Sigmoid colon (tissue), 7 donors: ENCODE results near the gene ATP6V1C2. TPM values are rescaled to one million over a fixed set of nuclear protein-coding genes. Genes with fewer than 3 reads are reported as not detected.

ENCODE experiments used
- DNase-seq: peaks from one replicate; pipeline ENCODE4 v3.0.0-alpha.2; 2019
- H3K27ac ChIP-seq, 4 donors: fragments of 200-600 bp; sonication (generic); one replicate each; pipeline ENCODE4 v1.5.1; 2016 to 2019; ENCODE audit warnings: mild to moderate bottlenecking in 1 of 4
- H3K27me3 ChIP-seq, 3 donors: fragments of 200-600 bp; sonication (generic); one replicate each; pipeline ENCODE4 v1.5.1; 2019; ENCODE audit warnings: mild to moderate bottlenecking in 1 of 3
- H3K36me3 ChIP-seq, 4 donors: fragments of 200-600 bp; sonication (generic); one replicate each; pipeline ENCODE4 v1.5.1; 2016 to 2019
- H3K4me1 ChIP-seq, 4 donors: fragments of 200-600 bp; sonication (generic); one replicate each; pipeline ENCODE4 v1.5.1; 2017 to 2019
- H3K4me3 ChIP-seq, 4 donors: fragments of 200-600 bp; sonication (generic); one replicate each; pipeline ENCODE4 v1.5.1; 2017 to 2019; ENCODE audit warnings: mild to moderate bottlenecking in 2 of 4, moderate library complexity in 1 of 4
- H3K9me3 ChIP-seq, 4 donors: fragments of 200-600 bp in 3 of 4; sonication (generic) in 3 of 4; one replicate each; pipeline versions ENCODE4 v1.5.1 to v1.6.1; 2013 to 2019
- CTCF ChIP-seq, 4 experiments: fragments of 450-650 bp in 3 of 4; fragments of 200-600 bp in 1 of 4; IDR thresholded peaks; one replicate each; pipeline ENCODE4 v1.5.1; 2016 to 2019; ENCODE audit warnings: antibody characterized with exemption in 4 of 4, mild to moderate bottlenecking in 3 of 4, moderate library complexity in 2 of 4
- EP300 ChIP-seq, 4 donors: sonication (generic); formaldehyde crosslinking; IDR thresholded peaks; one replicate each; pipeline ENCODE4 v1.6.1; 2017; ENCODE audit warnings: antibody characterized with exemption in 4 of 4
- POLR2A ChIP-seq, 2 donors: fragments of 450-650 bp; IDR thresholded peaks; one replicate each; pipeline ENCODE4 v1.6.1; 2016; ENCODE audit warnings: antibody characterized with exemption in 2 of 2, mild to moderate bottlenecking in 2 of 2, moderate library complexity in 2 of 2
- POLR2AphosphoS5 ChIP-seq, 4 donors: sonication (generic); formaldehyde crosslinking; IDR thresholded peaks; one replicate each; pipeline ENCODE4 v1.6.1; 2017; ENCODE audit warnings: antibody characterized with exemption in 4 of 4
- WGBS, 2 donors: extraction: QIAGEN DNeasy Blood & Tissue Kit; methylation state at CpG; one replicate each; pipeline ENCODE4 v1.1.7; 2013; 5-methylcytosine and 5-hydroxymethylcytosine counted together
- intact Hi-C: fragments of 100-400 bp; cut with DNase I; formaldehyde crosslinking; loops from one replicate; pipeline ENCODE4 v1.15.1; 2023
- polyA plus RNA-seq, 3 donors: library from polyadenylated mRNA; stranded (reverse); fragments of 200-250 nt; gene quantifications; one replicate each; pipeline ENCODE4 v1.2.3, GENCODE V29; 2013
- total RNA-seq, 4 donors: library from RNA; depleted of rRNA; stranded (reverse); fragments of >200 nt; gene quantifications; one replicate each; pipeline ENCODE4 v1.1.0, GENCODE V29; 2016
- donor health status: healthy with polysubstance abuse.
- donor health status: Bipolar disorder and iron deficiency.
- donor health status: healthy.

Gene ATP6V1C2
- total and polyA plus RNA-seq, 7 donors = under 0.01 to 0.93 (median 0.39) TPM; not detected in 3

- intact Hi-C loops = no loop called here
- H3K4me1 ChIP-seq = no peaks in the 10 kb centered on the region
- WGBS, 2 donors = 92 to 95% methylated on average over 13 of the region's 13 CpGs
- H3K27me3 ChIP-seq = no peaks in the 10 kb centered on the region
- no peak overlapping the region for H3K4me3 ChIP-seq
- TF ChIP-seq EP300 (IDR thresholded peaks at IDR 0.05) (no peak), CTCF (IDR thresholded peaks at IDR 0.05) (no peak), POLR2A (IDR thresholded peaks at IDR 0.05) (no peak), POLR2AphosphoS5 (IDR thresholded peaks at IDR 0.05) (no peak)
- H3K36me3 ChIP-seq = peaks cover 0 to 30% (median 13%) of the 10 kb centered on the region in 4 donors
- no peaks in the 10 kb centered on the region for H3K9me3 ChIP-seq
- no peak overlapping the region for H3K27ac ChIP-seq
- DNase-seq = peak; percentile 54
These were observed 54.4 kb downstream of the ATP6V1C2 start for GRCh38 chr2:10775831-10776230.

- H3K4me1 ChIP-seq = no peaks in the 10 kb centered on the region
- TF ChIP-seq CTCF (IDR thresholded peaks at IDR 0.05) (no peak), EP300 (IDR thresholded peaks at IDR 0.05) (no peak), POLR2AphosphoS5 (IDR thresholded peaks at IDR 0.05) (no peak), POLR2A (IDR thresholded peaks at IDR 0.05) (no peak)
- WGBS, 2 donors = 85 to 91% methylated on average over 27 of the region's 27 CpGs
- no peaks in the 10 kb centered on the region for H3K27me3 ChIP-seq
- H3K36me3 ChIP-seq = peaks cover 0 to 35% (median 16%) of the 10 kb centered on the region in 4 donors
- H3K9me3 ChIP-seq = no peaks in the 10 kb centered on the region
- no peak overlapping the region for H3K4me3 ChIP-seq
- intact Hi-C loops = no loop called here
- DNase-seq = peak; percentile 48
- no peak overlapping the region for H3K27ac ChIP-seq
These were observed 55.0 kb downstream of the ATP6V1C2 start for GRCh38 chr2:10776231-10776977.

DNA sequence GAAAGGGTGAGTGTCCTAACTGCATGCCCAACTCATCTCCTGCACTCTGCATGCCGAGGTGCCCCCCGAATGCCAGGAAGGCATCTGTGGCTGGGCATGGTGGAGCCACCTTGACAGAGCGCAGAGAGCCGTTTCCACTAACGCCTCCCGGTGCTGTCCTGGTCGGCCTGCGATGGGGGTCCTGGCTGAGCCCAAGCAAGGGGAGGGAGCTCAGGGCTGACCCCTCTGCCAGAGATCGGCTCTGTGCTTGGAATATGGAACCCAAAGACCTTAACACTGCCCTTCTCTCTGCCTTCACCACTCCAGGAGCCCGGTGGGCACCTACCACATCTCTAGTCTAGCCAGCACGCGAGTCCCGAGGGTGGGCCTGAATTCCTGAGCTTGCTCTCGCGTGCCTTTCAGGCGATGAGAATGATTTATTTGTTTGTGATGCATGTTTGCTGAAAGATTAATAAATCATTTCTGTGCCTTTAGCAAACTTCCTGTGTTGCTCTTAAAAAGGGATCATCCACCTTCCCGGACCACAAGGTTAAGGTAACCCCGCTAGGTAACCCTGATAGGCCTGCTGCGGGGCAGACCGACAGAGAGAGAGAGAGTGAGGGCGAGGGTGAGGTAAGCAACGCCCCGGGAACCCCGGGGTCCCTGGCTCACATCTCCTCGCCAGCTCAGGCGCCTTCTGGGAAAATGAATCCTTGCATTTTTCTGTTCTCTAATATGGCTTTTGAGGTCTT is 55.8 kb downstream of the ATP6V1C2 start:
- no peak for TF ChIP-seq POLR2AphosphoS5 (IDR thresholded peaks at IDR 0.05)
- TF ChIP-seq CTCF (IDR thresholded peaks at IDR 0.05) = no peak
- TF ChIP-seq POLR2A (IDR thresholded peaks at IDR 0.05) = no peak
- no peak for TF ChIP-seq EP300 (IDR thresholded peaks at IDR 0.05)
- peaks cover 0 to 44% (median 21%) of the 10 kb centered on the region in 4 donors for H3K36me3 ChIP-seq
- no peak overlapping the region for H3K27ac ChIP-seq
- no peaks in the 10 kb centered on the region for H3K27me3 ChIP-seq
- DNase-seq = peak; percentile 41
- no peak overlapping the region for H3K4me3 ChIP-seq
- WGBS, 2 donors = 85 to 91% methylated on average over 26 of the region's 26 CpGs
- intact Hi-C loops = no loop called here
- H3K9me3 ChIP-seq = no peaks in the 10 kb centered on the region
- H3K4me1 ChIP-seq = no peaks in the 10 kb centered on the region

DNA sequence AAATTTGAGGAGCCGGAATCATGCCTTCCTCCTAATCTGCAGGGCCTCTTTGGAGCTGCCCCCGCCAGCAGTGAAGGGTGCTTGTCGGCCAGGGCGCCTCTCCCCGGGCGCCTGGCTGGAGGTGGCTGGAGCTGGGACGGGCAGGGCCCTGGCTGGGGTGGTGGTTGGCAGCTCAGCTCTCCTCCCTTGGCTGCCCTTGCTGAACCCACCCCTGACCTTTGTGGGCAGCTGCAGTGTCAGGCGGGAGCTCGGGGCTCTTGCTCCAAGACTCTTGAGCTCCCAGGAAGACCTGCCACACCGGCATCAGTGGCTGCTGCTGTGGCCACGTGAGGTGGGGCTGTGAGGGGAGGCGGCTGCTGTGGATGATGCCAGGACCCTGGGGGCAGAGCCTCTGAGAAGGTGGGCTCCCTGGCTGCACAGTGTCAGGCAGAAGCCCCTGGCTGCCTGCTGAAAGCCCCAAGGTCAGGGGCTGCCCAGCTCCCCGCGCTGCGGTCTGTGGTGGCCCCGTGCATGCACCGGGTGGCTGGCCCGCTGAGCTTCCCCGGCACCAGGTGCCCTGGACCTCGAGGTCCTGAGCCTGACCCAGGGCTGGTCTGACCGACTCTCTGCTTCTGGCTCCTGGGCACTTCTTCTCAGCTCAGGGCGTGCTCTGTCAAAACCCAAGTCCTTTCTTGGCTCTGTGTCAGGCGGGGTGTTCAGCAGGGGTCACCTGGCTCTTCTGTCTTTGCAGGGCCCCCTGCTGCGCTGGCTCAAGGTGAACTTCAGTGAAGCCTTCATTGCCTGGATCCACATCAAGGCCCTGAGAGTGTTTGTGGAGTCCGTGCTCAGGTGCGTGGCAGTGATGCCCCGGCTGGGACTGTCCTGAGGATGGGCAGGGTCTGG is 56.7 kb downstream of the ATP6V1C2 start:
- Histone ChIP-seq H3K4me1 (no peaks in the 10 kb centered on the region), H3K27me3 (no peaks in the 10 kb centered on the region), H3K36me3 (peaks cover 0 to 51% (median 25%) of the 10 kb centered on the region in 4 donors), H3K9me3 (no peaks in the 10 kb centered on the region), H3K27ac (no peak overlapping the region), H3K4me3 (no peak overlapping the region)
- no peak for TF ChIP-seq EP300 (IDR thresholded peaks at IDR 0.05)
- TF ChIP-seq POLR2AphosphoS5 (IDR thresholded peaks at IDR 0.05) = no peak
- TF ChIP-seq CTCF (IDR thresholded peaks at IDR 0.05) = no peak
- no peak for TF ChIP-seq POLR2A (IDR thresholded peaks at IDR 0.05)
- intact Hi-C loops = no loop called here
- 89 to 93% methylated on average over 27 of the region's 27 CpGs for WGBS, 2 donors
- DNase-seq = peak; percentile 47
